HepG2 (cell line): ENCODE results near the gene APLP1. TPM values are rescaled to one million over a fixed set of nuclear protein-coding genes. Genes with fewer than 3 reads are reported as not detected.
A peak's percentile ranks its signal among the peaks of the same experiment; 100 is the strongest.

ENCODE experiments used
- AHR ChIP-seq: IDR thresholded peaks from 2 replicates; pipeline ENCODE4 v1.6.1; 2018; ENCODE audit warnings: missing genetic modification reagents, missing compliant biosample characterization
- CENPX ChIP-seq: sonication (generic); formaldehyde crosslinking; IDR thresholded peaks from 2 replicates; pipeline ENCODE4 v1.9.0; 2021; ENCODE audit warnings: mild to moderate bottlenecking, missing genetic modification reagents, moderate library complexity
- CHCHD3 ChIP-seq: sonication (generic); formaldehyde crosslinking; IDR thresholded peaks from 2 replicates; pipeline ENCODE4 v1.8.0; 2022; ENCODE audit warnings: mild to moderate bottlenecking, missing genetic modification reagents, moderate library complexity
- ETV6 ChIP-seq: sonication (generic); formaldehyde crosslinking; conservative IDR thresholded peaks from 2 replicates; pipeline ENCODE4 v1.4.0; 2020; ENCODE audit warnings: missing genetic modification reagents
- FLYWCH1 ChIP-seq: sonication (generic); formaldehyde crosslinking; IDR thresholded peaks from 2 replicates; pipeline ENCODE4 v1.8.1; 2023; ENCODE audit warnings: mild to moderate bottlenecking, missing genetic modification reagents
- GFI1 ChIP-seq: sonication (generic); formaldehyde crosslinking; IDR thresholded peaks from 2 replicates; pipeline ENCODE4 v1.5.0; 2020; ENCODE audit warnings: missing genetic modification reagents, mild to moderate bottlenecking, borderline replicate concordance
- GZF1 ChIP-seq: sonication (generic); formaldehyde crosslinking; IDR thresholded peaks from 2 replicates; pipeline ENCODE4 v1.5.1; 2020; ENCODE audit warnings: mild to moderate bottlenecking, missing genetic modification reagents
- HES4 ChIP-seq: sonication (generic); formaldehyde crosslinking; IDR thresholded peaks from 2 replicates; pipeline ENCODE4 v1.9.0; 2021; ENCODE audit warnings: mild to moderate bottlenecking, missing genetic modification reagents, borderline replicate concordance
- ISX ChIP-seq: sonication (generic); formaldehyde crosslinking; conservative IDR thresholded peaks from 2 replicates; pipeline ENCODE4 v1.5.0; 2020; ENCODE audit warnings: missing genetic modification reagents
- KAT7 ChIP-seq: IDR thresholded peaks from 2 replicates; pipeline ENCODE4 v1.6.1; 2018; ENCODE audit warnings: borderline replicate concordance, missing compliant biosample characterization
- MXD4 ChIP-seq: IDR thresholded peaks from 2 replicates; pipeline ENCODE4 v1.6.1; 2016; ENCODE audit warnings: mild to moderate bottlenecking, missing biosample characterization, missing genetic modification reagents
- NFYB ChIP-seq: sonication (generic); formaldehyde crosslinking; IDR thresholded peaks from 2 replicates; pipeline ENCODE4 v1.4.0; 2020; ENCODE audit warnings: missing genetic modification reagents
- PCBP1 ChIP-seq: fragments of 200-400 bp; formaldehyde crosslinking; IDR thresholded peaks from 2 replicates; pipeline ENCODE4 v1.6.1; 2017; ENCODE audit warnings: mild to moderate bottlenecking, low read depth, low read length, borderline replicate concordance
- RAD51 ChIP-seq: fragments of 450-650 bp; IDR thresholded peaks from 2 replicates; pipeline ENCODE4 v1.6.1; 2016; ENCODE audit warnings: borderline replicate concordance
- ZBTB1 ChIP-seq: sonication (generic); formaldehyde crosslinking; IDR thresholded peaks from 2 replicates; pipeline ENCODE4 v1.4.0; 2020; ENCODE audit warnings: missing genetic modification reagents, borderline replicate concordance
- ZNF557 ChIP-seq: sonication (generic); formaldehyde crosslinking; IDR thresholded peaks from 2 replicates; pipeline ENCODE4 v1.4.0; 2020; ENCODE audit warnings: missing genetic modification reagents
- ZNF570 ChIP-seq: sonication (generic); formaldehyde crosslinking; IDR thresholded peaks from 2 replicates; pipeline ENCODE4 v1.4.0; 2020; ENCODE audit warnings: mild to moderate bottlenecking, missing genetic modification reagents, borderline replicate concordance
- ZNF773 ChIP-seq: sonication (generic); formaldehyde crosslinking; IDR thresholded peaks from 2 replicates; pipeline ENCODE4 v1.4.0; 2020; ENCODE audit warnings: missing genetic modification reagents, borderline replicate concordance
- ZSCAN30 ChIP-seq: sonication (generic); formaldehyde crosslinking; IDR thresholded peaks from 2 replicates; pipeline ENCODE4 v1.5.0; 2020; ENCODE audit warnings: mild to moderate bottlenecking, missing genetic modification reagents
- polyA plus RNA-seq, 8 experiments: library from polyadenylated mRNA; depleted of rRNA in 3 of 8; stranded (reverse) in 7 of 8; unstranded in 1 of 8; fragments of >200 nt; fragmentation: Illumina TruSeq in 4 of 8; extraction: Trizol in 4 of 8; gene quantifications; 2 replicates each; pipeline versions ENCODE4 v1.2.1 to v1.2.3, GENCODE V29; 2011 to 2016; ENCODE audit warnings: low read depth in 4 of 8, missing spikeins in 1 of 8, mixed read lengths in 1 of 8; ENCODE audit not compliant: insufficient read depth in 1 of 8
- total RNA-seq, 5 experiments: library from RNA; depleted of rRNA; stranded (reverse); fragments of >200 nt; fragmentation: Illumina TruSeq; extraction: Trizol; gene quantifications; 2 replicates each; pipeline ENCODE4 v1.2.3, GENCODE V29; 2016; ENCODE audit warnings: low read depth in 1 of 5
- TF ChIP-seq, protein P1 (sequence below), 2 experiments: fragments of 450-650 bp in 1 of 2; sonication (generic) in 1 of 2; formaldehyde crosslinking in 1 of 2; IDR thresholded peaks; 2 replicates each; pipeline versions ENCODE4 v1.6.1 to v1.8.0; 2016 to 2022; ENCODE audit warnings: antibody characterized with exemption in 1 of 2, mild to moderate bottlenecking in 1 of 2, missing genetic modification reagents in 1 of 2
- TF ChIP-seq, protein P2 (sequence below): sonication (generic); formaldehyde crosslinking; IDR thresholded peaks from 2 replicates; pipeline ENCODE4 v1.4.0; 2020; ENCODE audit warnings: missing genetic modification reagents

APLP1 gene
- total and polyA plus RNA-seq, 2 of the 13 experiments (the other 11 are each of a cell fraction or from before 2014, with no cell fraction given): 2.0 to 2.9 TPM

DNA sequence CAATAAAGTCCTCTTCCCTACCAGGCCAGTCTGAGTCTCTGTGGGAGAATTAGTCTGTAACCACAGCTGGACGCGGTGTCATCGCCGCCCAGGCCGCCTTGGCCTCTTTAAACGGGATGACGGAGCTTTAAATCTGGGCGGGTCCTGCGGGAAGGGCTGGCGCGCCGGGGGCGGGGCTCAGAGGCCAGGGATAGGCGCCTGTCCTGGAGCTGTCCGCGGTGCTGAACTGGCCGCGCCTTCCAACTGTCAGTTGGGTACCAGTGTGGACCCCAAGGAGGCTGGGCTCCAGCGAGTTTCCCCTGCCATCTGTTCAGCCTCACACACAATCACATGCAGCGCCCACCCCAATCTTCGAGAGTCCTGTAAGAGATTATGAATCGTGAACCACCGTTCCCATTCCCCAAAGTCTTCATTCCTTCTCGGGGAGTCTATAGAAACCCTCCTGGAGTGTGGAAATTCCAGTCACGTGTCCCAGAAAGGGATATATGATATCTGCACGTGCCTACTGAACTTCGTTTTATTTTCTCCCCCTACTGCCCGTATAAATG, 11.5 kb downstream of the APLP1 start (continued):
- TF ChIP-seq, protein P1, sequence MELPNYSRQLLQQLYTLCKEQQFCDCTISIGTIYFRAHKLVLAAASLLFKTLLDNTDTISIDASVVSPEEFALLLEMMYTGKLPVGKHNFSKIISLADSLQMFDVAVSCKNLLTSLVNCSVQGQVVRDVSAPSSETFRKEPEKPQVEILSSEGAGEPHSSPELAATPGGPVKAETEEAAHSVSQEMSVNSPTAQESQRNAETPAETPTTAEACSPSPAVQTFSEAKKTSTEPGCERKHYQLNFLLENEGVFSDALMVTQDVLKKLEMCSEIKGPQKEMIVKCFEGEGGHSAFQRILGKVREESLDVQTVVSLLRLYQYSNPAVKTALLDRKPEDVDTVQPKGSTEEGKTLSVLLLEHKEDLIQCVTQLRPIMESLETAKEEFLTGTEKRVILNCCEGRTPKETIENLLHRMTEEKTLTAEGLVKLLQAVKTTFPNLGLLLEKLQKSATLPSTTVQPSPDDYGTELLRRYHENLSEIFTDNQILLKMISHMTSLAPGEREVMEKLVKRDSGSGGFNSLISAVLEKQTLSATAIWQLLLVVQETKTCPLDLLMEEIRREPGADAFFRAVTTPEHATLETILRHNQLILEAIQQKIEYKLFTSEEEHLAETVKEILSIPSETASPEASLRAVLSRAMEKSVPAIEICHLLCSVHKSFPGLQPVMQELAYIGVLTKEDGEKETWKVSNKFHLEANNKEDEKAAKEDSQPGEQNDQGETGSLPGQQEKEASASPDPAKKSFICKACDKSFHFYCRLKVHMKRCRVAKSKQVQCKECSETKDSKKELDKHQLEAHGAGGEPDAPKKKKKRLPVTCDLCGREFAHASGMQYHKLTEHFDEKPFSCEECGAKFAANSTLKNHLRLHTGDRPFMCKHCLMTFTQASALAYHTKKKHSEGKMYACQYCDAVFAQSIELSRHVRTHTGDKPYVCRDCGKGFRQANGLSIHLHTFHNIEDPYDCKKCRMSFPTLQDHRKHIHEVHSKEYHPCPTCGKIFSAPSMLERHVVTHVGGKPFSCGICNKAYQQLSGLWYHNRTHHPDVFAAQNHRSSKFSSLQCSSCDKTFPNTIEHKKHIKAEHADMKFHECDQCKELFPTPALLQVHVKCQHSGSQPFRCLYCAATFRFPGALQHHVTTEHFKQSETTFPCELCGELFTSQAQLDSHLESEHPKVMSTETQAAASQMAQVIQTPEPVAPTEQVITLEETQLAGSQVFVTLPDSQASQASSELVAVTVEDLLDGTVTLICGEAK (IDR thresholded peaks at IDR 0.05): no peak
- TF ChIP-seq, protein P1 (CRISPR knock-in tag; IDR thresholded peaks at IDR 0.05): peak; percentile 59; the same call in 1 of the 2 replicates
- TF ChIP-seq KAT7 (CRISPR knock-in tag) (0 out of 2 replicates have a peak, but pooled peaks have one; percentile 57), GZF1 (CRISPR knock-in tag) (0 out of 2 replicates have a peak, but pooled peaks have one; percentile 68), ZBTB1 (CRISPR knock-in tag) (peak; percentile 69; the same call in 1 of the 2 replicates), ETV6 (CRISPR knock-in tag) (peak; percentile 93), NFYB (CRISPR knock-in tag) (peak; percentile 51; the same call in 1 of the 2 replicates), HES4 (CRISPR knock-in tag) (peak; percentile 99), CHCHD3 (CRISPR knock-in tag) (peak; percentile 88), ISX (CRISPR knock-in tag) (peak; percentile 97), ZNF570 (CRISPR knock-in tag) (0 out of 2 replicates have a peak, but pooled peaks have one; percentile 37), RAD51 (no peak; the same call in 1 of the 2 replicates), GFI1 (peak; percentile 58; the same call in 1 of the 2 replicates), ZNF773 (CRISPR knock-in tag) (peak; percentile 89; the same call in 1 of the 2 replicates), ZNF557 (peak; percentile 86; the same call in 1 of the 2 replicates), PCBP1 (no peak), CENPX (CRISPR knock-in tag) (no peak), MXD4 (CRISPR knock-in tag) (peak; percentile 90), ZSCAN30 (CRISPR knock-in tag) (peak; percentile 42; the same call in 1 of the 2 replicates), FLYWCH1 (CRISPR knock-in tag) (peak; percentile 82; the same call in 1 of the 2 replicates), AHR (CRISPR knock-in tag) (peak; percentile 98; the same call in 1 of the 2 replicates)
- TF ChIP-seq, protein P2, sequence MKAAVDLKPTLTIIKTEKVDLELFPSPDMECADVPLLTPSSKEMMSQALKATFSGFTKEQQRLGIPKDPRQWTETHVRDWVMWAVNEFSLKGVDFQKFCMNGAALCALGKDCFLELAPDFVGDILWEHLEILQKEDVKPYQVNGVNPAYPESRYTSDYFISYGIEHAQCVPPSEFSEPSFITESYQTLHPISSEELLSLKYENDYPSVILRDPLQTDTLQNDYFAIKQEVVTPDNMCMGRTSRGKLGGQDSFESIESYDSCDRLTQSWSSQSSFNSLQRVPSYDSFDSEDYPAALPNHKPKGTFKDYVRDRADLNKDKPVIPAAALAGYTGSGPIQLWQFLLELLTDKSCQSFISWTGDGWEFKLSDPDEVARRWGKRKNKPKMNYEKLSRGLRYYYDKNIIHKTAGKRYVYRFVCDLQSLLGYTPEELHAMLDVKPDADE (CRISPR knock-in tag): 0 out of 2 replicates have a peak, but pooled peaks have one; percentile 38
